ENCODE data around the gene SAMHD1.

SAMHD1 gene

DNA sequence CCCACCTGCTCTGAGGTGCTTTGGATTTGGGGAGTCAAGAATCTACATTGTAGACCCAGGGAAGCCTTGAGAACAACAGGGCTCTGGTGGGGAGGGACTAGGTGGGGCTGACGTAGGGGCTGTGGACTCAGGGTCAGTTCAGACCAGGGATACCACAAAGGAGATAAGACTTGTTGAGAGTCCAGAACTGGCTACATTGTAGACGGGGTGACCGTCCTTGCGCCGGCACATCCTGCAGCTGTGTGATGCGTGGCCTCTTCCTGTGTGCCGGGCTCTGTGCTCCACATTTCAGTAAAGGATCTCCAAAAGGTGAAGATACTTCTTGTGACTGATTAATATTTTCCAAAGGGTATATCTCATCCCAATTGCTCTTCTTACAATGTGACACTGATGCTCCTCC, 85.3 kb downstream of the SAMHD1 start:
- Histone ChIP-seq H3K9me2 (replicated peaks; ENCODE audit: insufficient read depth, low read length) (no peaks in the 10 kb centered on the region), H3K9me3 (ENCODE audit: insufficient read depth, low read length) (no peaks in the 10 kb centered on the region), H3K27me3 (ENCODE audit: low read length) (no peaks in the 10 kb centered on the region), H3K4me2 (ENCODE audit: low read depth, low read length, poor library complexity, severe bottlenecking) (no peak overlapping the region), H3K9ac (ENCODE audit: low read length) (no peak overlapping the region), H3K27ac (ENCODE audit: low read depth, low read length) (no peak overlapping the region), H3K4me3 (ENCODE audit: insufficient read depth, low read length, poor library complexity, severe bottlenecking) (no peak overlapping the region), H3K79me2 (ENCODE audit: insufficient read depth, low read length) (peaks cover 15% of the 10 kb centered on the region), H2AFZ (ENCODE audit: low read depth, low read length, severe bottlenecking) (no peak overlapping the region), H3F3A (ENCODE audit: insufficient read depth) (peaks cover 2% of the 10 kb centered on the region; the same call in 1 of the 2 replicates), H3K36me3 (ENCODE audit: low read length) (no peaks in the 10 kb centered on the region), H4K20me1 (ENCODE audit: low read depth, low read length) (no peaks in the 10 kb centered on the region)
- TF ChIP-seq, protein P1, sequence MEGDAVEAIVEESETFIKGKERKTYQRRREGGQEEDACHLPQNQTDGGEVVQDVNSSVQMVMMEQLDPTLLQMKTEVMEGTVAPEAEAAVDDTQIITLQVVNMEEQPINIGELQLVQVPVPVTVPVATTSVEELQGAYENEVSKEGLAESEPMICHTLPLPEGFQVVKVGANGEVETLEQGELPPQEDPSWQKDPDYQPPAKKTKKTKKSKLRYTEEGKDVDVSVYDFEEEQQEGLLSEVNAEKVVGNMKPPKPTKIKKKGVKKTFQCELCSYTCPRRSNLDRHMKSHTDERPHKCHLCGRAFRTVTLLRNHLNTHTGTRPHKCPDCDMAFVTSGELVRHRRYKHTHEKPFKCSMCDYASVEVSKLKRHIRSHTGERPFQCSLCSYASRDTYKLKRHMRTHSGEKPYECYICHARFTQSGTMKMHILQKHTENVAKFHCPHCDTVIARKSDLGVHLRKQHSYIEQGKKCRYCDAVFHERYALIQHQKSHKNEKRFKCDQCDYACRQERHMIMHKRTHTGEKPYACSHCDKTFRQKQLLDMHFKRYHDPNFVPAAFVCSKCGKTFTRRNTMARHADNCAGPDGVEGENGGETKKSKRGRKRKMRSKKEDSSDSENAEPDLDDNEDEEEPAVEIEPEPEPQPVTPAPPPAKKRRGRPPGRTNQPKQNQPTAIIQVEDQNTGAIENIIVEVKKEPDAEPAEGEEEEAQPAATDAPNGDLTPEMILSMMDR (IDR thresholded peaks at IDR 0.05; ENCODE audit: insufficient read depth, low read length, poor library complexity, severe bottlenecking): no peak
- TF ChIP-seq EZH2phosphoT487 (conservative IDR thresholded peaks at IDR 0.05; ENCODE audit: low read length): no peak

DNA sequence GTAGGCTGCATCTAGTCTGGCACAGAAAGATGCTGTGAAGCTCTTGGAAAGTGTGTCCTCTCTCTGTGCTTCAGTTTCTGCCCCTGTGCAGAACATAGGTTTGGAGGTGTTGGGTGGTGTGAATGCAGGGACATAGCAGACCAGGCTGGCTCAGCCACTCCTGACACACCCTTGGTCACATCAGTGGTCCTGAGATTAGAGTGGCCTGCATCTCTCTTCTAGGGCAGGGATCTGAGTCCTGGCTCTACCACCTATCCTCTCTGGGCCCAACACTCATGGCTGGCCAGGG, 85.7 kb downstream of the SAMHD1 start:
- H3K4me2 ChIP-seq (ENCODE audit: low read depth, low read length, poor library complexity, severe bottlenecking): no peak overlapping the region

GRCh38 chr20:36865076-36865860, 86.2 kb downstream of the SAMHD1 start:
- H3K79me2 ChIP-seq (ENCODE audit: insufficient read depth, low read length): peaks cover 24% of the 10 kb centered on the region
- H3K4me3 ChIP-seq (ENCODE audit: insufficient read depth, low read length, poor library complexity, severe bottlenecking): no peak overlapping the region
- TF ChIP-seq, protein P1 (IDR thresholded peaks at IDR 0.05; ENCODE audit: insufficient read depth, low read length, poor library complexity, severe bottlenecking): no peak
- no peak for TF ChIP-seq EZH2phosphoT487 (conservative IDR thresholded peaks at IDR 0.05; ENCODE audit: low read length)
- no peaks in the 10 kb centered on the region for H3K9me3 ChIP-seq (ENCODE audit: insufficient read depth, low read length)
- no peaks in the 10 kb centered on the region for H3K36me3 ChIP-seq (ENCODE audit: low read length)
- H3K9ac ChIP-seq (ENCODE audit: low read length): no peak overlapping the region
- no peak overlapping the region for H3K27ac ChIP-seq (ENCODE audit: low read depth, low read length)
- H2AFZ ChIP-seq (ENCODE audit: low read depth, low read length, severe bottlenecking): no peak overlapping the region
- H3K4me2 ChIP-seq (ENCODE audit: low read depth, low read length, poor library complexity, severe bottlenecking): no peak overlapping the region
- H4K20me1 ChIP-seq (ENCODE audit: low read depth, low read length): no peaks in the 10 kb centered on the region
- no peaks in the 10 kb centered on the region for H3K27me3 ChIP-seq (ENCODE audit: low read length)
- H3K9me2 ChIP-seq (replicated peaks; ENCODE audit: insufficient read depth, low read length): no peaks in the 10 kb centered on the region
- H3F3A ChIP-seq (ENCODE audit: insufficient read depth): peaks cover 7% of the 10 kb centered on the region

More for the DNA sequence above, 85.7 kb downstream of the SAMHD1 start:
- Histone ChIP-seq H3K36me3 (ENCODE audit: low read length) (no peaks in the 10 kb centered on the region), H3K9me3 (ENCODE audit: insufficient read depth, low read length) (no peaks in the 10 kb centered on the region), H3K4me3 (ENCODE audit: insufficient read depth, low read length, poor library complexity, severe bottlenecking) (no peak overlapping the region), H3K27ac (ENCODE audit: low read depth, low read length) (no peak overlapping the region), H3K9me2 (replicated peaks; ENCODE audit: insufficient read depth, low read length) (no peaks in the 10 kb centered on the region), H3F3A (ENCODE audit: insufficient read depth) (peaks cover 4% of the 10 kb centered on the region), H3K9ac (ENCODE audit: low read length) (no peak overlapping the region), H4K20me1 (ENCODE audit: low read depth, low read length) (no peaks in the 10 kb centered on the region), H2AFZ (ENCODE audit: low read depth, low read length, severe bottlenecking) (no peak overlapping the region), H3K79me2 (ENCODE audit: insufficient read depth, low read length) (peaks cover 18% of the 10 kb centered on the region), H3K27me3 (ENCODE audit: low read length) (no peaks in the 10 kb centered on the region)
- TF ChIP-seq EZH2phosphoT487 (conservative IDR thresholded peaks at IDR 0.05; ENCODE audit: low read length): no peak
- TF ChIP-seq, protein P1 (IDR thresholded peaks at IDR 0.05; ENCODE audit: insufficient read depth, low read length, poor library complexity, severe bottlenecking): no peak

All from SU-DHL-6 (cell line).